ENCODE results near the gene TTYH3.

DNA sequence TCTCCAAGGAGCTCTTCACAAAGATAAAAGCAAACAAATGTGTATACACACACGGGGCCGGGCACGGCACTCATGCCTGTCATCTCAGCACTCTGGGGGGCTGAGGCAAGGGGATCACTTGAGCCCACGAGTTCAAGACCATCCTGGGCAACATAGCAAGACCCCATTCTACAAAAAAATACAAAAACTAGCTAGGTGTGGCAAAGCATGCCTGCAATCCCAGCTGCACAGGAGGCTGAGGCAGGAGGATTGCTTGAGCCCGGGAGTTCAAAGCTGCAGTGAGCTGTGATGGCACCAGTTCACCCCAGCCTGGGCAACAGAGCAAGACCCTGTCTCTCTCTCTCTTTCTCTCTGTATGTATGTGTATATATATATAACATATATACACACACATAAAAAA lies 22.3 kb downstream of the TTYH3 start:
- TF ChIP-seq, protein P1, sequence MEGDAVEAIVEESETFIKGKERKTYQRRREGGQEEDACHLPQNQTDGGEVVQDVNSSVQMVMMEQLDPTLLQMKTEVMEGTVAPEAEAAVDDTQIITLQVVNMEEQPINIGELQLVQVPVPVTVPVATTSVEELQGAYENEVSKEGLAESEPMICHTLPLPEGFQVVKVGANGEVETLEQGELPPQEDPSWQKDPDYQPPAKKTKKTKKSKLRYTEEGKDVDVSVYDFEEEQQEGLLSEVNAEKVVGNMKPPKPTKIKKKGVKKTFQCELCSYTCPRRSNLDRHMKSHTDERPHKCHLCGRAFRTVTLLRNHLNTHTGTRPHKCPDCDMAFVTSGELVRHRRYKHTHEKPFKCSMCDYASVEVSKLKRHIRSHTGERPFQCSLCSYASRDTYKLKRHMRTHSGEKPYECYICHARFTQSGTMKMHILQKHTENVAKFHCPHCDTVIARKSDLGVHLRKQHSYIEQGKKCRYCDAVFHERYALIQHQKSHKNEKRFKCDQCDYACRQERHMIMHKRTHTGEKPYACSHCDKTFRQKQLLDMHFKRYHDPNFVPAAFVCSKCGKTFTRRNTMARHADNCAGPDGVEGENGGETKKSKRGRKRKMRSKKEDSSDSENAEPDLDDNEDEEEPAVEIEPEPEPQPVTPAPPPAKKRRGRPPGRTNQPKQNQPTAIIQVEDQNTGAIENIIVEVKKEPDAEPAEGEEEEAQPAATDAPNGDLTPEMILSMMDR (conservative IDR thresholded peaks at IDR 0.05 in 1 of 2, IDR thresholded peaks at IDR 0.05 in 1 of 2; ENCODE audit: low read depth in 1 of 2, low read length in 2 of 2), result no peak
- no peak for TF ChIP-seq EZH2 (IDR thresholded peaks at IDR 0.05; ENCODE audit: low read length, missing control alignments)

Measured in fibroblast of lung (primary cell).